Measurements from ENCODE around the gene HAGHL. TPM values are rescaled to one million over a fixed set of nuclear protein-coding genes. Genes with fewer than 3 reads are reported as not detected.
"Not testable (repeated sequence)": the region's sequence is repeated elsewhere in the genome, so short reads cannot be mapped to it uniquely, and the experiment has no call there.

Gene HAGHL
- total and polyA plus RNA-seq, 2 experiments from 2014 or later = 21.6 to 35.3 TPM

GRCh38 chr16:775236-775796, 48.4 kb downstream of the HAGHL start (continued):
- TF ChIP-seq REST (IDR thresholded peaks at IDR 0.05; ENCODE audit: unreplicated experiment) (no peak), ZNF331 (CRISPR knock-in tag; IDR thresholded peaks at IDR 0.05; ENCODE audit: low read depth) (no peak), NANOG (IDR thresholded peaks at IDR 0.05; ENCODE audit: borderline replicate concordance) (no peak), EZH2 (IDR thresholded peaks at IDR 0.05; ENCODE audit: low read depth, unreplicated experiment) (no peak)

GRCh38 chr16:776298-776697, 49.4 kb downstream of the HAGHL start:
- not testable (repeated sequence) for H3K9me3 Mint-ChIP-seq; H4K20me1 ChIP-seq (replicated peaks; ENCODE audit: insufficient read depth); H3K27ac Mint-ChIP-seq; H3K27me3 Mint-ChIP-seq (ENCODE audit: insufficient read depth, low read depth, poor library complexity); H3K4me2 ChIP-seq; H3K27me3 ChIP-seq (ENCODE audit: insufficient read depth); H3K4me3 Mint-ChIP-seq; H3K4me1 ChIP-seq (ENCODE audit: insufficient read depth); H2AFZ ChIP-seq; H3F3A ChIP-seq (replicated peaks; ENCODE audit: low read depth); H3K27ac ChIP-seq (ENCODE audit: low read depth); H3K9me2 ChIP-seq (ENCODE audit: insufficient read depth); H3K36me3 Mint-ChIP-seq (ENCODE audit: low read depth); H3K4me3 ChIP-seq; H3K36me3 ChIP-seq (ENCODE audit: insufficient read depth); DNase-seq (ENCODE audit: low spot score); ATAC-seq; H3K4me1 Mint-ChIP-seq; H3K79me2 ChIP-seq (replicated peaks; ENCODE audit: insufficient read depth)

GRCh38 chr16:776824-777223, 49.9 kb downstream of the HAGHL start:
- H3K9me3 Mint-ChIP-seq = no peaks in the 10 kb centered on the region
- ATAC-seq (no peak), DNase-seq (ENCODE audit: low spot score) (no peak)
- no peak overlapping the region for H3K4me3 Mint-ChIP-seq
- Histone ChIP-seq H3K4me2 (no peak overlapping the region), H3K27ac (ENCODE audit: low read depth) (no peak overlapping the region), H3K9me2 (ENCODE audit: insufficient read depth) (no peaks in the 10 kb centered on the region), H3K36me3 (ENCODE audit: insufficient read depth) (no peaks in the 10 kb centered on the region), H3K79me2 (replicated peaks; ENCODE audit: insufficient read depth) (no peaks in the 10 kb centered on the region), H3K4me1 (ENCODE audit: insufficient read depth) (no peaks in the 10 kb centered on the region), H3F3A (replicated peaks; ENCODE audit: low read depth) (peaks cover 3% of the 10 kb centered on the region; the same call in 1 of the 2 replicates), H3K27me3 (ENCODE audit: insufficient read depth) (no peaks in the 10 kb centered on the region), H4K20me1 (replicated peaks; ENCODE audit: insufficient read depth) (no peaks in the 10 kb centered on the region), H3K4me3 (no peak overlapping the region), H2AFZ (no peak overlapping the region)
- no peaks in the 10 kb centered on the region for H3K36me3 Mint-ChIP-seq (ENCODE audit: low read depth)
- H3K4me1 Mint-ChIP-seq = no peaks in the 10 kb centered on the region
- H3K27me3 Mint-ChIP-seq (ENCODE audit: insufficient read depth, low read depth, poor library complexity) = peaks cover 10% of the 10 kb centered on the region
- H3K27ac Mint-ChIP-seq = no peak overlapping the region
- no peak for TF ChIP-seq ETS1 (IDR thresholded peaks at IDR 0.05)
- no peak for TF ChIP-seq CTCF (conservative IDR thresholded peaks at IDR 0.05; ENCODE audit: low read depth in 2 of 2)
- no peak for TF ChIP-seq CREB1 (CRISPR knock-in tag; IDR thresholded peaks at IDR 0.05; ENCODE audit: low read depth)
- no peak for TF ChIP-seq POLR2AphosphoS5 (IDR thresholded peaks at IDR 0.05; ENCODE audit: low read depth)
- TF ChIP-seq NANOG (IDR thresholded peaks at IDR 0.05; ENCODE audit: borderline replicate concordance) = no peak
- no peak for TF ChIP-seq REST (IDR thresholded peaks at IDR 0.05; ENCODE audit: unreplicated experiment)
- TF ChIP-seq ZNF331 (CRISPR knock-in tag; IDR thresholded peaks at IDR 0.05; ENCODE audit: low read depth) = no peak
- TF ChIP-seq EZH2 (IDR thresholded peaks at IDR 0.05; ENCODE audit: low read depth, unreplicated experiment) = no peak
- no peak for TF ChIP-seq ZNF114 (CRISPR knock-in tag; IDR thresholded peaks at IDR 0.05)
- no peak for TF ChIP-seq STAT1 (IDR thresholded peaks at IDR 0.05; ENCODE audit: unreplicated experiment)
- no peak for TF ChIP-seq JUNB (IDR thresholded peaks at IDR 0.05; ENCODE audit: unreplicated experiment)
- no peak for TF ChIP-seq EZH2phosphoT487 (IDR thresholded peaks at IDR 0.05; ENCODE audit: unreplicated experiment)
